ENCODE data around the gene RAD9A.

The RAD9A gene

GRCh38 chr11:67357831-67358670, 33.7 kb upstream of the RAD9A start:
- no peak for DNase-seq (ENCODE audit: low read depth)

GRCh38 chr11:67364169-67364568, 27.6 kb upstream of the RAD9A start:
- DNase-seq (ENCODE audit: low read depth): no peak

- DNase-seq (ENCODE audit: low read depth): no peak
These were observed 26.7 kb upstream of the RAD9A start for GRCh38 chr11:67364783-67365722.

- no peak for DNase-seq (ENCODE audit: low read depth)
These were observed 25.9 kb upstream of the RAD9A start for GRCh38 chr11:67365736-67366444.

- no peak for DNase-seq (ENCODE audit: low read depth)
These were observed 25.2 kb upstream of the RAD9A start for GRCh38 chr11:67366546-67366945.

GRCh38 chr11:67366961-67367760, 24.6 kb upstream of the RAD9A start:
- no peak for DNase-seq (ENCODE audit: low read depth)

- DNase-seq (ENCODE audit: low read depth): no peak
These were observed 24.0 kb upstream of the RAD9A start for GRCh38 chr11:67367761-67368227.

- no peak for DNase-seq (ENCODE audit: low read depth)
These were observed 23.2 kb upstream of the RAD9A start for GRCh38 chr11:67368621-67369020.

- no peak for DNase-seq (ENCODE audit: low read depth)
These were observed 22.5 kb upstream of the RAD9A start for GRCh38 chr11:67369275-67369674.

- no peak for DNase-seq (ENCODE audit: low read depth)
These were observed 21.9 kb upstream of the RAD9A start for GRCh38 chr11:67369801-67370284.

GRCh38 chr11:67370351-67371076, 21.3 kb upstream of the RAD9A start:
- DNase-seq (ENCODE audit: low read depth): no peak

- DNase-seq (ENCODE audit: low read depth): no peak
These were observed 20.4 kb upstream of the RAD9A start for GRCh38 chr11:67371189-67371910.

- no peak for DNase-seq (ENCODE audit: low read depth)
These were observed 19.9 kb upstream of the RAD9A start for GRCh38 chr11:67371911-67372320.

GRCh38 chr11:67372321-67372992, 19.3 kb upstream of the RAD9A start:
- DNase-seq (ENCODE audit: low read depth): no peak

- no peak for DNase-seq (ENCODE audit: low read depth)
These were observed 18.7 kb upstream of the RAD9A start, which contains the start of gene CLCF1 for GRCh38 chr11:67372993-67373647. TSS of gene CLCF1 (minus strand) at chr11:67373598. CDS start at chr11:67373539, 59 bp downstream.

- DNase-seq (ENCODE audit: low read depth): peak; percentile 61
These were observed 17.9 kb upstream of the RAD9A start for GRCh38 chr11:67373648-67374570.

- no peak for DNase-seq (ENCODE audit: low read depth)
These were observed 17.1 kb upstream of the RAD9A start for GRCh38 chr11:67374571-67375281.

Data from activated T-cell treated with anti-CD3 and anti-CD28 coated beads for 1 hour (primary cell).